Progenitor cell of endocrine pancreas (in vitro differentiated cells): Measurements from ENCODE around the gene DISP2. TPM values are rescaled to one million over a fixed set of nuclear protein-coding genes. Genes with fewer than 3 reads are reported as not detected.

Source experiments
- DNase-seq: peaks from one replicate; pipeline ENCODE4 v3.0.0; 2021; ENCODE audit warnings: low spot score; ENCODE audit not compliant: unreplicated experiment
- H3K27ac Mint-ChIP-seq: 2 replicates; pipeline ENCODE4 v1.8.0; 2021; ENCODE audit warnings: mild to moderate bottlenecking, moderate library complexity, mixed read lengths
- H3K27me3 Mint-ChIP-seq: 2 replicates; pipeline ENCODE4 v1.8.0; 2021; ENCODE audit warnings: mixed read lengths
- H3K36me3 Mint-ChIP-seq: 2 replicates; pipeline ENCODE4 v1.8.0; 2022; ENCODE audit warnings: mixed read lengths; ENCODE audit not compliant: insufficient read depth
- H3K4me1 Mint-ChIP-seq: 2 replicates; pipeline ENCODE4 v1.8.0; 2021; ENCODE audit warnings: low read depth, mixed read lengths
- H3K4me3 Mint-ChIP-seq: 2 replicates; pipeline ENCODE4 v1.8.0; 2021; ENCODE audit warnings: low read depth, mild to moderate bottlenecking, moderate library complexity, mixed read lengths
- H3K9me3 Mint-ChIP-seq: 2 replicates; pipeline ENCODE4 v1.8.0; 2021; ENCODE audit warnings: low read depth, mixed read lengths
- CTCF ChIP-seq: fragments of 200-600 bp; sonication (generic); IDR thresholded peaks from one replicate; pipeline ENCODE4 v1.5.0; 2021; ENCODE audit warnings: antibody characterized with exemption, mild to moderate bottlenecking; ENCODE audit not compliant: unreplicated experiment
- total RNA-seq: library from RNA; stranded (reverse); gene quantifications from 2 replicates; pipeline ENCODE4 v1.2.1, GENCODE V29; 2021

Gene DISP2
- total RNA-seq, 1 donor from 2014 or later, result 3.2 TPM

GRCh38 chr15:40369971-40370370 is 12.0 kb downstream of the DISP2 start:
- H3K4me1 Mint-ChIP-seq, result no peaks in the 10 kb centered on the region
- H3K27ac Mint-ChIP-seq, result no peak overlapping the region
- H3K27me3 Mint-ChIP-seq, result peaks cover 57% of the 10 kb centered on the region
- TF ChIP-seq CTCF, result no peak
- H3K9me3 Mint-ChIP-seq, result no peaks in the 10 kb centered on the region
- no peak for DNase-seq
- no peaks in the 10 kb centered on the region for H3K36me3 Mint-ChIP-seq
- H3K4me3 Mint-ChIP-seq, result no peak overlapping the region

- TF ChIP-seq CTCF, result no peak
- Mint-ChIP-seq H3K9me3 (no peaks in the 10 kb centered on the region), H3K27ac (no peak overlapping the region), H3K4me1 (no peaks in the 10 kb centered on the region), H3K27me3 (peaks cover 29% of the 10 kb centered on the region), H3K4me3 (no peak overlapping the region), H3K36me3 (no peaks in the 10 kb centered on the region)
- DNase-seq, result no peak
These were observed 15.0 kb downstream of the DISP2 start for GRCh38 chr15:40372981-40373380.

GRCh38 chr15:40377606-40378005 is 19.6 kb downstream of the DISP2 start:
- peaks cover 6% of the 10 kb centered on the region for H3K27me3 Mint-ChIP-seq

GRCh38 chr15:40379374-40379773 is 21.4 kb downstream of the DISP2 start:
- TF ChIP-seq CTCF, result no peak
- no peak for DNase-seq
- Mint-ChIP-seq H3K27me3 (peaks cover 3% of the 10 kb centered on the region), H3K36me3 (peaks cover under 1% of the 10 kb centered on the region), H3K27ac (no peak overlapping the region), H3K9me3 (no peaks in the 10 kb centered on the region), H3K4me3 (no peak overlapping the region), H3K4me1 (peaks cover 16% of the 10 kb centered on the region)

More at GRCh38 chr15:40377606-40378005, 19.6 kb downstream of the DISP2 start:
- TF ChIP-seq CTCF, result no peak
- Mint-ChIP-seq H3K27ac (no peak overlapping the region), H3K4me1 (peaks cover 4% of the 10 kb centered on the region), H3K4me3 (no peak overlapping the region), H3K9me3 (no peaks in the 10 kb centered on the region), H3K36me3 (no peaks in the 10 kb centered on the region)
- DNase-seq, result no peak

- H3K27ac Mint-ChIP-seq, result no peak overlapping the region
- DNase-seq, result no peak
- peaks cover 3% of the 10 kb centered on the region for H3K27me3 Mint-ChIP-seq
- no peak overlapping the region for H3K4me3 Mint-ChIP-seq
- H3K9me3 Mint-ChIP-seq, result no peaks in the 10 kb centered on the region
- H3K36me3 Mint-ChIP-seq, result peaks cover 1% of the 10 kb centered on the region
- no peak for TF ChIP-seq CTCF
- H3K4me1 Mint-ChIP-seq, result peaks cover 19% of the 10 kb centered on the region
These were observed 21.8 kb downstream of the DISP2 start for GRCh38 chr15:40379853-40380252.
